GM21576 (cell line): Measurements from ENCODE around the gene LGALS7B.
"Not testable (repeated sequence)": the region's sequence is repeated elsewhere in the genome, so short reads cannot be mapped to it uniquely, and the experiment has no call there.

Experiments used
- ATAC-seq: cut with Tn5 transposase; IDR thresholded peaks from one replicate; pipeline ENCODE4 v1.9.1; 2021; ENCODE audit warnings: mild to moderate bottlenecking, moderate library complexity; ENCODE audit not compliant: unreplicated experiment

LGALS7B gene

DNA sequence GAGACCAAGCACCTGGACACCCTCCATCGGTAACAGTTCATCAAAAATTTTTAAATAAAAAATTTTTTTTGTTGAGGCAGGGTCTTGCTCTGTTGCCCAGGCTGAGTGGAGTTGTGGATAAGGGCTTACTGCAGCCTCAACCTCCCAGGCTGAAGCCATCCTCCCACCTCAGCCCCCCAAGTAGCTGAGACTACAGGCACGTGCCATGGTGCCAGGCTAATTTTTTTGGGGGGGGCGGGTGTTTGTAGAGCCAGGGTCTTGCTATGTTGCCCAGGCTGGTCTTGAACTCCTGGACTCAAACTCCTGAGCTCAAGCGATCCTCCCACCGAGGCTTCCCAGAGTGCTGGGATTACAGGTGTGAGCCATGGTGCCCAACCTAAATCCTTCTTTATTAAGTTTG is 4.7 kb downstream of the LGALS7B start:
- no peak for ATAC-seq

DNA sequence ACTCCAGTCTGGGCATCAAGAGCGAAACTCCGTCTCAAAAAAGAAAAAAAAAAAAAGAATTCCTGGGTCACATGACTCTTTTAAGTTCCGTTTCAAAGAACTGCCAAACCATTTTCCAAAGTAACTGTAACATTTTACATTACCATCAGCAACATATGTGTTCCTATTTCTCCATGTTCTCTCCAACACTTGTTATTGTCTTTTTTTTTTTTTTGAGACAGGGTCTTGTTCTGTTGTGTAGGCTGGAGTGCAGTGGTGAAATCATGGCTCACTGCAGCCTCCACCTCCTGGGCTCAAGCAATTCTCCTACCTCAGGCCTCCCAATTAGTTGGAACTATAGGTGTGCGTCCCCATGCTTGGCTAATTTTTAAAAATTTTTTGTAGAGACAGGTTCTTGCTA is 6.5 kb downstream of the LGALS7B start:
- ATAC-seq = no peak

DNA sequence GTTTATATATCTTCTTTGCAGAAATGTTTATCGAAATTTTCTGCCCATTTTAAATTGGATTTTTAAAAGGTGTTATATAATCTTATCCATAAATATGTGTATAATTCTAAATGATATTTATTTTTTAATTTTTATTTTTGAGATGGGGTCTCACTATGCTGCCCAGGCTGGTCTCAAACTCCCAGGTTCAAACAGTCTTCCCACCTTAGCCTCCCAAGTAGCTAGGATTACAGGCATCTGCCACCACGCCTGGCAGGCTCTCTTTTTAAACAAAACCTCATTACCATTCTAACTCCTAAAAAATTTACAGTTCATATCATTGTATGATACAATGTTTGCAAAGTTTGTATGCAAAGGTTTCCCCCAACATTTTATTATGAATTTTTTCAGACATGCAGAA is 7.2 kb downstream of the LGALS7B start:
- ATAC-seq = no peak

GRCh38 chr19:38797781-38798180 is 8.8 kb downstream of the LGALS7B start:
- not testable (repeated sequence) for ATAC-seq

DNA sequence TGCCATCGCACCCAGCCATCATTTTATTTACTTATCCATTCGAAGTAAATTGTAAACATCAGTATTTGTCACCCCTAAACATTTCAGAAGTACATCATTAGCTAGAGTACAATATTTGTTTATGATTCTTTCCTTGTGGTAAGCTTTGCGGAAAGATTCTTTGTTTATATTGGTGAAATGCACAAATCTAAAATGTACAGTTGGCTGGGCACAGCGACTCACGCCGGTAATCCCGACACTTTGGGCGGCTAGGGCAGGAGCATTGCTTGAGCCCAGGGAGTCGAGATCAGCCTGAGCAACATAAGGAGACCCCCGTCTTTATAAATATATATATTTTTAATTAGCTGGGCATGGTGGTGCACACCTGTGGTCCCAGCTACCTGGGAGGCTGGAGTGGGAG is 10.1 kb downstream of the LGALS7B start:
- ATAC-seq = no peak

- no peak for ATAC-seq
Measured at GRCh38 chr19:38800577-38801347, 11.8 kb downstream of the LGALS7B start.

GRCh38 chr19:38801359-38802095 is 12.5 kb downstream of the LGALS7B start:
- ATAC-seq = no peak

- ATAC-seq = no peak
Measured at GRCh38 chr19:38803543-38803942, 14.5 kb downstream of the LGALS7B start.

- ATAC-seq = no peak
Measured at GRCh38 chr19:38805180-38805579, 16.2 kb downstream of the LGALS7B start.

GRCh38 chr19:38806371-38806770 is 17.4 kb downstream of the LGALS7B start:
- no peak for ATAC-seq

- ATAC-seq = not testable (repeated sequence)
Measured at GRCh38 chr19:38807374-38808098, 18.5 kb downstream of the LGALS7B start.

- no peak for ATAC-seq
Measured at GRCh38 chr19:38808741-38809140, 19.7 kb downstream of the LGALS7B start.

- ATAC-seq = no peak
Measured at GRCh38 chr19:38809592-38810252, 20.7 kb downstream of the LGALS7B start.

DNA sequence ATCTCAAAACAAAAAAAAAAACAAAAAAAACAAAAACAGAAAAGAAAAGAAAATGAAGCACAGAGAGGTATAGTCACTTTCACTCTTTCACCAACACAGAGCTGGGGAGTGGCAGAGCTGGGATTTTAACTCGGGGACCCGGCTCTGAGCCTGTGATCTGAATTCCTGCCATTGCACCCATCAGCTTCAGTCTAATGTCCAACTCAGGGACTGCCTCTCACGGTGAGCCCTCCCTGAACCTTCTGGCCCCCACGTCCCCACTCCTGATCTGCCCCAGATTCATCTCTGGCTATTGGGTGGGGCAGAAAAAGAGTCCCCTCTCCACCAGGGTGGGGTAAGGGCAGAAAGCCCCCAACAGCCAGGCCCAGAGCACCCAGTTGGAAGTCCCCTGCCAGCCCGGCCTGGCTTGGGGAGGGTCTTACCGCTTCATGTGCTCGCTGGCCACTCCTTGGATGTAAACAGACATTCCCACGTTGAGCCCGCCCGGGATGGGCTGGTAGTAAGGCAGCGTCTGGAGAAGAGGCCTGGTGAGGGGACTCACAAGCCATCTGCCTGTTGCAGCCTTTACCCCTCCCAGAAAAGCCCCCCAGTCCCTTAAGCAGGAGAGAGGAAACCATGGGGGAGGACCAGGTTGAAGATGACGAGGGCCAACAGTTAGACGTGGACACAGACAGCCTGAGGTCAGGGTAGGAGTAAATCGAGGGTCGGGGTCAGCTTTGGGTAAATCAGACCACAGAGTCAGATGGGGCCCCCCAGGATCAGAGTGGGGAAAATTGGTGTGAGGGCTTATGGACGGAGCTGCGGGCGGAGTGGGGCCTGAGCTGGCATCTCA is 23.2 kb downstream of the LGALS7B start:
- no peak for ATAC-seq

GRCh38 chr19:38812841-38813320 is 23.9 kb downstream of the LGALS7B start, which contains the start of gene LGALS4:
TSS of gene LGALS4 (minus strand) at chr19:38812945. CDS start at chr19:38812886, 59 bp downstream.
- ATAC-seq = no peak

DNA sequence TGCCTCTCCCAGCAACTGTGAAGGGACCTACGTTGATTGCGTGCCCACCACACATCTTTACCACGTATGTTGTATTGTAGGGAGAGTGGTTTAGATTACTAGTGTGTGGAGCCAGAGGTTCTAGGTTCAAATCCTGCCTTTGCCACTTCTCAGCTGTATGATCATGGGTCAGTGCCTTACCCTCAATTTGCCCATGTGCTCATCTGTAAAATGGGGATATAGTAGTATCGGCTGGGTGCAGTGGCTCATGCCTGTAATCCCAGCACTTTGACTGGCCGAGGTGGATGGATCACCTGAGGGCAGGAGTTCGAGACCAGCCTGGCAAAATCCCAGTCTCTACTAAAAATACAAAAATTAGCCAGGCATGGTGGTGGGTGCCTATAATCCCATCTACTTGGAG is 24.3 kb downstream of the LGALS7B start:
- ATAC-seq = no peak

- ATAC-seq = not testable (repeated sequence)
Measured at GRCh38 chr19:38813932-38814331, 24.9 kb downstream of the LGALS7B start.

GRCh38 chr19:38815059-38816001 is 26.3 kb downstream of the LGALS7B start:
- ATAC-seq = no peak
